Calu3 (cell line): ENCODE measurements around the gene VWC2. TPM values are rescaled to one million over a fixed set of nuclear protein-coding genes. Genes with fewer than 3 reads are reported as not detected.

ENCODE experiments used
- BruUV-seq: library from RNA; stranded (reverse); fragments of 400-500 nt; replicated peaks from 2 replicates; lab custom pipeline; 2021; lab: Mats Ljungman, UMichigan
- CTCF ChIA-PET: fragments of 300-600 bp; sonication (Branson Sonifier 250); formaldehyde crosslinking; loops from one replicate; lab custom pipeline; 2022; ENCODE audit warnings: antibody characterized with exemption; lab: Charles Lee
- DNase-seq: peaks from one replicate; pipeline ENCODE4 v3.0.0; 2022
- H3K27ac Mint-ChIP-seq: one replicate; pipeline ENCODE4 v1.8.0; 2022; ENCODE audit warnings: mixed read lengths; ENCODE audit not compliant: unreplicated experiment
- H3K27me3 Mint-ChIP-seq: one replicate; pipeline ENCODE4 v1.8.0; 2022; ENCODE audit warnings: mixed read lengths; ENCODE audit not compliant: unreplicated experiment
- H3K36me3 Mint-ChIP-seq: one replicate; pipeline ENCODE4 v1.8.0; 2022; ENCODE audit warnings: mild to moderate bottlenecking, moderate library complexity, mixed read lengths; ENCODE audit not compliant: insufficient read depth, unreplicated experiment
- H3K4me1 Mint-ChIP-seq: one replicate; pipeline ENCODE4 v1.8.0; 2022; ENCODE audit warnings: mild to moderate bottlenecking, low read depth, mixed read lengths; ENCODE audit not compliant: unreplicated experiment
- H3K4me3 Mint-ChIP-seq: one replicate; pipeline ENCODE4 v1.8.0; 2022; ENCODE audit warnings: mild to moderate bottlenecking, low read depth, moderate library complexity, mixed read lengths; ENCODE audit not compliant: unreplicated experiment
- H3K9me3 Mint-ChIP-seq: one replicate; pipeline ENCODE4 v1.8.0; 2022; ENCODE audit warnings: low read depth, mixed read lengths; ENCODE audit not compliant: unreplicated experiment
- CTCF ChIP-seq: fragments of 200-600 bp; IDR thresholded peaks from one replicate; pipeline ENCODE4 v1.8.0; 2022; ENCODE audit warnings: antibody characterized with exemption; ENCODE audit not compliant: unreplicated experiment
- intact Hi-C: fragments of 100-400 bp; cut with micrococcal nuclease; formaldehyde crosslinking; loops from one replicate; pipeline ENCODE4 v1.10.0; 2022; ENCODE audit not compliant: unreplicated experiment
- total RNA-seq: library from RNA; stranded (reverse); gene quantifications from 2 replicates; pipeline ENCODE4 v1.2.3, GENCODE V29; 2022

The VWC2 gene
- total RNA-seq, 1 experiment from 2014 or later = not detected

- Mint-ChIP-seq H3K4me3 (no peak overlapping the region), H3K27me3 (no peaks in the 10 kb centered on the region), H3K27ac (no peak overlapping the region), H3K9me3 (peaks cover 5% of the 10 kb centered on the region), H3K4me1 (no peaks in the 10 kb centered on the region), H3K36me3 (no peaks in the 10 kb centered on the region)
- DNase-seq = no peak
- CTCF ChIA-PET = no interaction called here
- TF ChIP-seq CTCF = no peak
- BruUV-seq = no TSS peak
- intact Hi-C loops = no loop called here
Observed at GRCh38 chr7:49817279-49817678, 43.8 kb downstream of the VWC2 start.

GRCh38 chr7:49821181-49821580 lies 47.7 kb downstream of the VWC2 start:
- Mint-ChIP-seq H3K36me3 (no peaks in the 10 kb centered on the region), H3K27ac (no peak overlapping the region), H3K9me3 (no peaks in the 10 kb centered on the region), H3K4me3 (no peak overlapping the region), H3K27me3 (no peaks in the 10 kb centered on the region), H3K4me1 (no peaks in the 10 kb centered on the region)
- no peak for DNase-seq
- no peak for TF ChIP-seq CTCF
- CTCF ChIA-PET = no interaction called here
- intact Hi-C loops = no loop called here
- BruUV-seq = no TSS peak

GRCh38 chr7:49822856-49823255 lies 49.4 kb downstream of the VWC2 start:
- no TSS peak for BruUV-seq
- intact Hi-C loops = no loop called here
- no peaks in the 10 kb centered on the region for H3K36me3 Mint-ChIP-seq
- H3K9me3 Mint-ChIP-seq = peaks cover 3% of the 10 kb centered on the region
- no peaks in the 10 kb centered on the region for H3K27me3 Mint-ChIP-seq
- H3K4me1 Mint-ChIP-seq = no peaks in the 10 kb centered on the region
- CTCF ChIA-PET = interaction anchor here (0.6 kb wide), 1 partner anchor 1554 kb away, joined by 4 read pairs; no protein-coding TSS in a partner anchor
- no peak overlapping the region for H3K27ac Mint-ChIP-seq
- H3K4me3 Mint-ChIP-seq = no peak overlapping the region
- DNase-seq = no peak
- TF ChIP-seq CTCF = no peak

- H3K4me1 Mint-ChIP-seq = no peaks in the 10 kb centered on the region
- CTCF ChIA-PET = no interaction called here
- H3K27ac Mint-ChIP-seq = no peak overlapping the region
- H3K36me3 Mint-ChIP-seq = no peaks in the 10 kb centered on the region
- H3K27me3 Mint-ChIP-seq = no peaks in the 10 kb centered on the region
- no peak for TF ChIP-seq CTCF
- intact Hi-C loops = no loop called here
- DNase-seq = no peak
- H3K4me3 Mint-ChIP-seq = no peak overlapping the region
- peaks cover 4% of the 10 kb centered on the region for H3K9me3 Mint-ChIP-seq
- no TSS peak for BruUV-seq
Observed at GRCh38 chr7:49823566-49823965, 50.1 kb downstream of the VWC2 start.
